GM12878 (cell line): ENCODE data around the gene NCLN. TPM values are rescaled to one million over a fixed set of nuclear protein-coding genes. Genes with fewer than 3 reads are reported as not detected.

Experiments used
- ATAC-seq: fragments of 200-7000 bp; cut with Tn5 transposase; 3 replicates; pipeline ENCODE4 v1.9.1; 2020; ENCODE audit warnings: mild to moderate bottlenecking, moderate library complexity
- BruUV-seq: library from RNA; stranded (reverse); fragments of 400-500 nt; replicated peaks from 2 replicates; lab custom pipeline; 2021; lab: Mats Ljungman, UMichigan
- CTCF ChIA-PET: fragments of 300-600 bp; sonication (Branson Sonifier 250); formaldehyde crosslinking; extraction: SDS; loops from one replicate; lab custom pipeline; 2021; ENCODE audit warnings: inconsistent platforms; lab: Yijun Ruan, JAX
- POLR2A ChIA-PET: fragments of 350-600 bp; formaldehyde crosslinking; extraction: SDS; loops from one replicate; lab custom pipeline; 2021; ENCODE audit warnings: inconsistent platforms; lab: Charles Lee
- RAD21 ChIA-PET: fragments of 300-600 bp; sonication (Branson Sonifier 250); formaldehyde crosslinking; loops from one replicate; lab custom pipeline; 2023; ENCODE audit warnings: antibody characterized with exemption; ENCODE audit not compliant: unreplicated experiment; lab: Charles Lee
- SMC1A ChIA-PET: fragments of 300-600 bp; sonication (Branson Sonifier 250); formaldehyde crosslinking; loops from one replicate; lab custom pipeline; 2023; ENCODE audit not compliant: unreplicated experiment, uncharacterized antibody; lab: Charles Lee
- DNase-seq: peaks from one replicate; pipeline ENCODE4 v3.0.0-alpha.2; 2011; ENCODE audit warnings: low read depth, low spot score
- FAIRE-seq: peaks from 3 replicates; lab custom pipeline; 2011; peaks lifted over from hg19 to GRCh38; lab: Jason Lieb, UNC
- H2AFZ ChIP-seq: 2 replicates; pipeline ENCODE4 v1.6.0; 2011; ENCODE audit warnings: low read depth, low read length, control low read depth; ENCODE audit not compliant: control insufficient read depth
- H3K27ac ChIP-seq: 2 replicates; pipeline ENCODE4 v1.5.1; 2011; ENCODE audit warnings: control low read depth; ENCODE audit not compliant: control insufficient read depth, insufficient read depth
- H3K27me3 ChIP-seq, 2 experiments: replicated peaks in 1 of 2; 2 replicates each; pipeline versions ENCODE4 v1.6.0 to v1.6.1; 2011; ENCODE audit warnings: low read length in 1 of 2; ENCODE audit not compliant: control insufficient read depth in 2 of 2, insufficient read depth in 2 of 2
- H3K36me3 ChIP-seq, 2 experiments: 2 replicates each; pipeline ENCODE4 v1.5.1; 2011; ENCODE audit warnings: low read length in 1 of 2; ENCODE audit not compliant: control insufficient read depth in 2 of 2, insufficient read depth in 2 of 2
- H3K4me1 ChIP-seq: 2 replicates; pipeline ENCODE4 v1.6.1; 2011; ENCODE audit warnings: mild to moderate bottlenecking, low read length, moderate library complexity, mixed read lengths; ENCODE audit not compliant: control insufficient read depth, insufficient read depth
- H3K4me2 ChIP-seq: 2 replicates; pipeline ENCODE4 v1.6.0; 2011; ENCODE audit warnings: control low read depth; ENCODE audit not compliant: control insufficient read depth, insufficient read depth
- H3K4me3 ChIP-seq: fragments of 200-600 bp; sonication (generic); 2 replicates; pipeline ENCODE4 v1.5.1; 2016
- H3K79me2 ChIP-seq: 2 replicates; pipeline ENCODE4 v1.6.0; 2011; ENCODE audit warnings: low read length; ENCODE audit not compliant: control insufficient read depth, insufficient read depth
- H3K9ac ChIP-seq: 2 replicates; pipeline ENCODE4 v1.8.0; 2011; ENCODE audit warnings: low read length, control low read depth, mixed read lengths; ENCODE audit not compliant: control insufficient read depth, insufficient read depth
- H3K9me3 ChIP-seq: replicated peaks from 3 replicates; pipeline ENCODE4 v1.5.1; 2011; ENCODE audit warnings: mild to moderate bottlenecking, low read length; ENCODE audit not compliant: control insufficient read depth, insufficient read depth
- H4K20me1 ChIP-seq: 2 replicates; pipeline ENCODE4 v1.6.0; 2011; ENCODE audit not compliant: control insufficient read depth, insufficient read depth
- CREB1 ChIP-seq: IDR thresholded peaks from 2 replicates; pipeline ENCODE4 v1.6.1; 2012; ENCODE audit warnings: low read depth, mild to moderate bottlenecking, inconsistent platforms
- EP300 ChIP-seq, 2 experiments: fragments of 150-350 bp in 1 of 2; IDR thresholded peaks; 2 replicates each; pipeline ENCODE4 v1.6.1; 2011 to 2012; ENCODE audit warnings: low read depth in 2 of 2, low read length in 2 of 2, borderline replicate concordance in 1 of 2, improper control_type of control experiment in 1 of 2, inconsistent platforms in 1 of 2; ENCODE audit not compliant: control insufficient read depth in 1 of 2
- HDAC2 ChIP-seq: fragments of 200-600 bp; sonication (generic); IDR thresholded peaks from 2 replicates; pipeline ENCODE4 v1.6.1; 2017
- MYC ChIP-seq: IDR thresholded peaks from 2 replicates; pipeline ENCODE4 v1.6.1; 2011; ENCODE audit warnings: mild to moderate bottlenecking, low read length, moderate library complexity, inconsistent platforms; ENCODE audit not compliant: insufficient read depth, insufficient replicate concordance, insufficient read length, severe bottlenecking
- RAD21 ChIP-seq: IDR thresholded peaks from 2 replicates; pipeline ENCODE4 v1.6.1; 2011; ENCODE audit warnings: mild to moderate bottlenecking, low read depth, low read length, moderate library complexity; ENCODE audit not compliant: insufficient read depth
- SMARCA5 ChIP-seq: fragments of 450-650 bp; IDR thresholded peaks from 2 replicates; pipeline ENCODE4 v1.6.1; 2017; ENCODE audit warnings: mild to moderate bottlenecking
- SMC3 ChIP-seq: IDR thresholded peaks from 2 replicates; pipeline ENCODE4 v1.6.1; 2011; ENCODE audit warnings: low read length, improper control_type of control experiment, borderline replicate concordance
- WGBS: methylation state at CpG from one replicate; pipeline ENCODE4 v1.1.6; 2016; ENCODE audit warnings: low lambda C conversion rate; ENCODE audit not compliant: insufficient replicate concordance, insufficient coverage; ENCODE audit errors: missing lambda C conversion rate; 5-methylcytosine and 5-hydroxymethylcytosine counted together
- in situ Hi-C: fragments of 300-500 bp; cut with MboI; formaldehyde crosslinking; loops from 9 replicates; pipeline ENCODE4 v1.14.3; 2018; ENCODE audit warnings: mixed read lengths
- intact Hi-C: fragments of 100-400 bp; cut with micrococcal nuclease; formaldehyde crosslinking; loops from one replicate; pipeline ENCODE4 v1.14.2; 2022; ENCODE audit not compliant: unreplicated experiment
- polyA plus RNA-seq, 11 experiments: library from polyadenylated mRNA; depleted of rRNA in 4 of 11; unstranded in 6 of 11; stranded (reverse) in 5 of 11; fragments of >200 nt; fragmentation: Nextera tagmentation in 4 of 11; fragmentation: Illumina TruSeq in 1 of 11; extraction: Ambion mirVana in 4 of 11; extraction: Trizol in 1 of 11; gene quantifications; 1 replicate in 1 of 11; 2 replicates in 10 of 11; pipeline versions ENCODE4 v1.2.1 to v1.2.3, GENCODE V29; 2011 to 2016; ENCODE audit warnings: inconsistent platforms in 2 of 11, missing spikeins in 2 of 11, low read depth in 1 of 11
- total RNA-seq, 4 experiments: library from RNA; depleted of rRNA in 3 of 4; stranded (reverse); fragments of >200 nt in 3 of 4; fragmentation: Illumina TruSeq in 1 of 4; extraction: Trizol in 1 of 4; gene quantifications; 2 replicates each; pipeline versions ENCODE4 v1.2.1 to v1.2.3, GENCODE V29; 2013 to 2021
- TF ChIP-seq, protein P1 (sequence below): IDR thresholded peaks from 2 replicates; pipeline ENCODE4 v1.6.1; 2012; ENCODE audit warnings: low read depth, low read length, improper control_type of control experiment
- TF ChIP-seq, protein P2 (sequence below), 3 experiments: IDR thresholded peaks in 2 of 3; conservative IDR thresholded peaks in 1 of 3; 2 replicates each; pipeline ENCODE4 v1.5.1; 2011; ENCODE audit warnings: low read depth in 3 of 3, low read length in 3 of 3, mild to moderate bottlenecking in 3 of 3, control low read depth in 2 of 3, moderate library complexity in 2 of 3, inconsistent platforms in 1 of 3, mixed read lengths in 1 of 3; ENCODE audit not compliant: control insufficient read depth in 2 of 3, insufficient read depth in 1 of 3; ENCODE audit errors: extremely low read depth in 1 of 3

Gene NCLN
- total and polyA plus RNA-seq, 10 of the 15 experiments (the other 5 are each of a cell fraction or from before 2014, with no cell fraction given): 2.2 to 79.1 (median 36.0) TPM

DNA sequence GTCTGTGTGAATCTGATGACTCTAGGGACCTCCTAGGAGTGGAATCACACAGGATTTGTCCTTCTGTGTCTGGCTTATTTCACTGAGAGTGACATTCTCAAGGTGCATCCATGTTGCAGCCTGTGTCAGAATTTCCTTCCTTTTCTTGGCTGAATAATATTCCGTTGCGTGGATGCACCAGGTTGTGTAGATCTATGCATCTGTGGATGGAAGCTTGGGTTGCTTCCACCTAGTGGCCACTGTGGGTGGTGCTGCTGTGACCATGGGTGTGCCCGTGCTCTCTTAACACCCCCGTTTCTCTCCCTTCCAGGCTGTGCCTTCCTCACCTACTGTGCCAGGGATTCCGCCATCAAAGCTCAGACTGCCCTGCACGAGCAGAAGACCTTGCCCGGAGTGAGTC is 64.9 kb downstream of the NCLN start:
- intact Hi-C loops: no loop called here
- Histone ChIP-seq H2AFZ (no peak overlapping the region), H3K4me3 (no peak overlapping the region), H4K20me1 (no peaks in the 10 kb centered on the region)
- 27% methylated on average over 7 of the region's 7 CpGs for WGBS
- TF ChIP-seq SMARCA5: peak; percentile 57
- TF ChIP-seq HDAC2: no peak
- no peak for TF ChIP-seq CREB1
- 0 out of 2 replicates have a peak, but pooled peaks have one; percentile 29 for TF ChIP-seq RAD21
- no peak for TF ChIP-seq EP300 (IDR thresholded peaks at IDR 0.05; ENCODE audit: borderline replicate concordance in 1 of 2, control insufficient read depth in 1 of 2, low read depth in 2 of 2, low read length in 2 of 2)
- peak; percentile 47; the same call in 1 of the 2 replicates for TF ChIP-seq SMC3
- no peak for TF ChIP-seq MYC
- TF ChIP-seq, protein P1, sequence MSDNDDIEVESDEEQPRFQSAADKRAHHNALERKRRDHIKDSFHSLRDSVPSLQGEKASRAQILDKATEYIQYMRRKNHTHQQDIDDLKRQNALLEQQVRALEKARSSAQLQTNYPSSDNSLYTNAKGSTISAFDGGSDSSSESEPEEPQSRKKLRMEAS: no peak
- TF ChIP-seq, protein P2, sequence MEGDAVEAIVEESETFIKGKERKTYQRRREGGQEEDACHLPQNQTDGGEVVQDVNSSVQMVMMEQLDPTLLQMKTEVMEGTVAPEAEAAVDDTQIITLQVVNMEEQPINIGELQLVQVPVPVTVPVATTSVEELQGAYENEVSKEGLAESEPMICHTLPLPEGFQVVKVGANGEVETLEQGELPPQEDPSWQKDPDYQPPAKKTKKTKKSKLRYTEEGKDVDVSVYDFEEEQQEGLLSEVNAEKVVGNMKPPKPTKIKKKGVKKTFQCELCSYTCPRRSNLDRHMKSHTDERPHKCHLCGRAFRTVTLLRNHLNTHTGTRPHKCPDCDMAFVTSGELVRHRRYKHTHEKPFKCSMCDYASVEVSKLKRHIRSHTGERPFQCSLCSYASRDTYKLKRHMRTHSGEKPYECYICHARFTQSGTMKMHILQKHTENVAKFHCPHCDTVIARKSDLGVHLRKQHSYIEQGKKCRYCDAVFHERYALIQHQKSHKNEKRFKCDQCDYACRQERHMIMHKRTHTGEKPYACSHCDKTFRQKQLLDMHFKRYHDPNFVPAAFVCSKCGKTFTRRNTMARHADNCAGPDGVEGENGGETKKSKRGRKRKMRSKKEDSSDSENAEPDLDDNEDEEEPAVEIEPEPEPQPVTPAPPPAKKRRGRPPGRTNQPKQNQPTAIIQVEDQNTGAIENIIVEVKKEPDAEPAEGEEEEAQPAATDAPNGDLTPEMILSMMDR (IDR thresholded peaks at IDR 0.05 in 2 of 3, conservative IDR thresholded peaks at IDR 0.05 in 1 of 3; ENCODE audit: control insufficient read depth in 2 of 3, extremely low read depth in 1 of 3, insufficient read depth in 1 of 3, low read depth in 3 of 3, low read length in 3 of 3): peak; percentile 52 to 74 (median 62)
- TF ChIP-seq, all 136 proteins: peak for 4
- Histone ChIP-seq H3K36me3 (no peaks in the 10 kb centered on the region), H3K9me3 (no peaks in the 10 kb centered on the region; the same call in 2 of the 3 replicates), H3K27ac (no peak overlapping the region), H3K27me3 (no peaks in the 10 kb centered on the region), H3K4me2 (no peak overlapping the region), H3K9ac (no peak overlapping the region), H3K79me2 (no peaks in the 10 kb centered on the region), H3K4me1 (no peaks in the 10 kb centered on the region)
- BruUV-seq: no TSS peak
- ChIA-PET CTCF (interaction anchor here (0.9 to 1.8 kb wide), 3 partner anchors 10 to 215 kb away, joined by 3 to 4 read pairs (median 3); no protein-coding TSS in a partner anchor), SMC1A (no interaction called here), RAD21 (no interaction called here), POLR2A (no interaction called here)
- ATAC-seq: peak; percentile 81
- DNase-seq: no peak
- in situ Hi-C loops: no loop called here
- FAIRE-seq: no peak
